Measurements from ENCODE around the gene AATK.

DNA sequence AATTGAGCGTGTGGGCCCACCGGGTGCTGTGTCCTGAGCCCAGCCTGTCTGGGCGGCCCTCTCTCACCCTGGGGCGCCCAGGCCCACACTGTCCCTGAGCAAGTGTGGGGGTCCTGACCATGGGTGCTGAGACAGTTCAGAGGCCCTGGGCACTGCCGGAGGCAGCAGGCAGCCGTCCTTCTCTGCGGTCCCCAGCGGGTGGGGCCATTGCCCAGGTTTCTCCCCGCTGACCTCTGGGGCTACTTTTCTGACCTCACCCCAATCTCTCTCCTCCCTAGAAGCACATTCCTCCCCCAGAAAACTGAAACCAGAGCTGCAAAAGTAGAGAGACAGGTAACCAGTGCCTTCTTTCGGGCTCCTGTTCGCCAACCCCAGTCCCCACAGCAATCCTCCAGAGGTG, 36.7 kb downstream of the AATK start:
- TF ChIP-seq HOXA7 (CRISPR knock-in tag; IDR thresholded peaks at IDR 0.05) (no peak), RAD21 (conservative IDR thresholded peaks at IDR 0.05 in 1 of 2, IDR thresholded peaks at IDR 0.05 in 1 of 2) (peak in 1 of 2 experiments; percentile 18; a peak in 1 of 5 replicates), POLR2AphosphoS2 (conservative IDR thresholded peaks at IDR 0.05; ENCODE audit: low read length) (no peak), REST (IDR thresholded peaks at IDR 0.05) (no peak), EP300 (IDR thresholded peaks at IDR 0.05) (no peak)
- TF ChIP-seq, protein P1, sequence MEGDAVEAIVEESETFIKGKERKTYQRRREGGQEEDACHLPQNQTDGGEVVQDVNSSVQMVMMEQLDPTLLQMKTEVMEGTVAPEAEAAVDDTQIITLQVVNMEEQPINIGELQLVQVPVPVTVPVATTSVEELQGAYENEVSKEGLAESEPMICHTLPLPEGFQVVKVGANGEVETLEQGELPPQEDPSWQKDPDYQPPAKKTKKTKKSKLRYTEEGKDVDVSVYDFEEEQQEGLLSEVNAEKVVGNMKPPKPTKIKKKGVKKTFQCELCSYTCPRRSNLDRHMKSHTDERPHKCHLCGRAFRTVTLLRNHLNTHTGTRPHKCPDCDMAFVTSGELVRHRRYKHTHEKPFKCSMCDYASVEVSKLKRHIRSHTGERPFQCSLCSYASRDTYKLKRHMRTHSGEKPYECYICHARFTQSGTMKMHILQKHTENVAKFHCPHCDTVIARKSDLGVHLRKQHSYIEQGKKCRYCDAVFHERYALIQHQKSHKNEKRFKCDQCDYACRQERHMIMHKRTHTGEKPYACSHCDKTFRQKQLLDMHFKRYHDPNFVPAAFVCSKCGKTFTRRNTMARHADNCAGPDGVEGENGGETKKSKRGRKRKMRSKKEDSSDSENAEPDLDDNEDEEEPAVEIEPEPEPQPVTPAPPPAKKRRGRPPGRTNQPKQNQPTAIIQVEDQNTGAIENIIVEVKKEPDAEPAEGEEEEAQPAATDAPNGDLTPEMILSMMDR (IDR thresholded peaks at IDR 0.05), result 0 out of 3 replicates have a peak, but pooled peaks have one; percentile 19
- TF ChIP-seq, protein P2, sequence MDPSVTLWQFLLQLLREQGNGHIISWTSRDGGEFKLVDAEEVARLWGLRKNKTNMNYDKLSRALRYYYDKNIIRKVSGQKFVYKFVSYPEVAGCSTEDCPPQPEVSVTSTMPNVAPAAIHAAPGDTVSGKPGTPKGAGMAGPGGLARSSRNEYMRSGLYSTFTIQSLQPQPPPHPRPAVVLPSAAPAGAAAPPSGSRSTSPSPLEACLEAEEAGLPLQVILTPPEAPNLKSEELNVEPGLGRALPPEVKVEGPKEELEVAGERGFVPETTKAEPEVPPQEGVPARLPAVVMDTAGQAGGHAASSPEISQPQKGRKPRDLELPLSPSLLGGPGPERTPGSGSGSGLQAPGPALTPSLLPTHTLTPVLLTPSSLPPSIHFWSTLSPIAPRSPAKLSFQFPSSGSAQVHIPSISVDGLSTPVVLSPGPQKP (IDR thresholded peaks at IDR 0.05; ENCODE audit: low read depth, low read length), result no peak

Data from A549 (cell line).